Cardiac fibroblast (primary cell): ENCODE data around the gene STAP1.

Experiments used
- DNase-seq, 2 donors: peaks; one replicate each; pipeline versions ENCODE4 v3.0.0 to v3.0.0-alpha.2; 2010; ENCODE audit warnings: low read depth in 2 of 2
- H3K4me3 ChIP-seq, 2 donors: replicated peaks in 1 of 2; 1 replicate in 1 of 2; 2 replicates in 1 of 2; pipeline ENCODE4 v1.5.1; 2011; ENCODE audit warnings: low read depth in 2 of 2, low read length in 2 of 2, mild to moderate bottlenecking in 2 of 2, moderate library complexity in 1 of 2
- CTCF ChIP-seq: IDR thresholded peaks from one replicate; pipeline ENCODE4 v1.5.1; 2011; ENCODE audit warnings: low read depth, mild to moderate bottlenecking, low read length, inconsistent platforms

Gene STAP1

GRCh38 chr4:67608027-67608426 is 49.5 kb downstream of the STAP1 start:
- no peak for TF ChIP-seq CTCF
- no peak for DNase-seq
- no peak overlapping the region for H3K4me3 ChIP-seq

- H3K4me3 ChIP-seq, result no peak overlapping the region
- no peak for DNase-seq
- TF ChIP-seq CTCF, result no peak
These were observed 55.7 kb downstream of the STAP1 start for GRCh38 chr4:67614186-67614585.

- TF ChIP-seq CTCF, result no peak
- DNase-seq, result no peak
- no peak overlapping the region for H3K4me3 ChIP-seq
These were observed 56.6 kb downstream of the STAP1 start for GRCh38 chr4:67615119-67615518.

- TF ChIP-seq CTCF, result no peak
- peak in 1 of 2 donors; percentile 6 for DNase-seq
- no peak overlapping the region for H3K4me3 ChIP-seq
These were observed 58.0 kb downstream of the STAP1 start for GRCh38 chr4:67616478-67616877.

GRCh38 chr4:67624939-67625338 is 66.4 kb downstream of the STAP1 start:
- TF ChIP-seq CTCF, result no peak
- no peak overlapping the region for H3K4me3 ChIP-seq
- DNase-seq, result no peak

GRCh38 chr4:67632492-67632891 is 74.0 kb downstream of the STAP1 start:
- TF ChIP-seq CTCF, result no peak
- DNase-seq, result no peak
- no peak overlapping the region for H3K4me3 ChIP-seq

- H3K4me3 ChIP-seq, result no peak overlapping the region
- no peak for DNase-seq
- TF ChIP-seq CTCF, result no peak
These were observed 76.2 kb downstream of the STAP1 start for GRCh38 chr4:67634741-67635140.
